Mesendoderm (in vitro differentiated cells): ENCODE measurements around the gene PYY.
A peak's percentile ranks its signal among the peaks of the same experiment; 100 is the strongest.

Experiments used
- DNase-seq: peaks from one replicate; pipeline ENCODE4 v3.0.0; 2013
- H2AK5ac ChIP-seq: 2 replicates; pipeline ENCODE4 v1.6.1; 2013; ENCODE audit warnings: low read length, inconsistent platforms
- H2BK120ac ChIP-seq: 2 replicates; pipeline ENCODE4 v1.6.1; 2013; ENCODE audit warnings: low read depth, mild to moderate bottlenecking, low read length, moderate library complexity, mixed read lengths
- H2BK15ac ChIP-seq: replicated peaks from 2 replicates; pipeline ENCODE4 v1.6.1; 2013; ENCODE audit warnings: low read depth, mild to moderate bottlenecking, moderate library complexity
- H2BK5ac ChIP-seq: 2 replicates; pipeline ENCODE4 v1.6.1; 2013; ENCODE audit warnings: low read length, inconsistent platforms
- H3K18ac ChIP-seq: 2 replicates; pipeline ENCODE4 v1.6.1; 2013; ENCODE audit warnings: mild to moderate bottlenecking, low read length, mixed read lengths
- H3K23ac ChIP-seq: one replicate; pipeline ENCODE4 v1.6.1; 2013; ENCODE audit warnings: low read length
- H3K27ac ChIP-seq: 2 replicates; pipeline ENCODE4 v1.5.1; 2013; ENCODE audit warnings: low read depth, mild to moderate bottlenecking, inconsistent platforms, low read length, moderate library complexity
- H3K27me3 ChIP-seq: 2 replicates; pipeline ENCODE4 v1.6.1; 2013; ENCODE audit warnings: low read length, control low read depth, mild to moderate bottlenecking, inconsistent platforms; ENCODE audit not compliant: insufficient read depth, poor library complexity
- H3K36me3 ChIP-seq: 2 replicates; pipeline ENCODE4 v1.6.1; 2013; ENCODE audit warnings: low read length, inconsistent platforms; ENCODE audit not compliant: control insufficient read depth, insufficient read depth
- H3K4ac ChIP-seq: one replicate; pipeline ENCODE4 v1.6.1; 2013; ENCODE audit warnings: low read depth, mild to moderate bottlenecking, low read length, moderate library complexity
- H3K4me1 ChIP-seq: 2 replicates; pipeline ENCODE4 v1.6.1; 2013; ENCODE audit warnings: low read depth, low read length, inconsistent platforms; ENCODE audit not compliant: control insufficient read depth
- H3K4me2 ChIP-seq: 2 replicates; pipeline ENCODE4 v1.6.1; 2013; ENCODE audit warnings: low read length
- H3K4me3 ChIP-seq: 2 replicates; pipeline ENCODE4 v1.5.1; 2013; ENCODE audit warnings: mild to moderate bottlenecking, low read length
- H3K56ac ChIP-seq: one replicate; pipeline ENCODE4 v1.6.1; 2013; ENCODE audit warnings: low read length
- H3K79me1 ChIP-seq: 2 replicates; pipeline ENCODE4 v1.6.1; 2013; ENCODE audit warnings: low read length, inconsistent platforms
- H3K79me2 ChIP-seq: 2 replicates; pipeline ENCODE4 v1.6.1; 2013; ENCODE audit warnings: mild to moderate bottlenecking, low read length; ENCODE audit not compliant: control insufficient read depth, insufficient read depth
- H3K9ac ChIP-seq: 2 replicates; pipeline ENCODE4 v1.6.1; 2013; ENCODE audit warnings: low read length, inconsistent platforms
- H4K5ac ChIP-seq: one replicate; pipeline ENCODE4 v1.6.1; 2013; ENCODE audit warnings: low read length
- H4K8ac ChIP-seq: one replicate; pipeline ENCODE4 v1.6.1; 2013; ENCODE audit warnings: low read depth, mild to moderate bottlenecking, control low read depth, low read length, moderate library complexity
- WGBS: extraction: QIAGEN DNeasy Blood & Tissue Kit; methylation state at CpG from one replicate; pipeline ENCODE4 v1.1.7; 2013; ENCODE audit warnings: low lambda C conversion rate, missing lambda C conversion rate; ENCODE audit not compliant: insufficient coverage; ENCODE audit errors: extremely low coverage; 5-methylcytosine and 5-hydroxymethylcytosine counted together

Gene PYY

GRCh38 chr17:43907998-43908721 lies 45.6 kb downstream of the PYY start:
- no CpG with 5 or more reads among the region's 26 CpGs for WGBS
- peak overlapping the region; percentile 91 for H3K56ac ChIP-seq
- H2BK120ac ChIP-seq: no peak overlapping the region
- no peak overlapping the region for H3K23ac ChIP-seq
- no peak overlapping the region for H4K8ac ChIP-seq
- no peaks in the 10 kb centered on the region for H3K79me1 ChIP-seq
- H3K79me2 ChIP-seq: no peaks in the 10 kb centered on the region
- no peak overlapping the region for H3K4me3 ChIP-seq
- peaks cover 2% of the 10 kb centered on the region for H3K4me1 ChIP-seq
- H4K5ac ChIP-seq: no peak overlapping the region
- H3K27me3 ChIP-seq: peaks cover 4% of the 10 kb centered on the region
- H2BK15ac ChIP-seq: no peak overlapping the region
- no peaks in the 10 kb centered on the region for H3K36me3 ChIP-seq
- no peak overlapping the region for H2BK5ac ChIP-seq
- no peak overlapping the region for H3K18ac ChIP-seq
- no peak overlapping the region for H3K4ac ChIP-seq
- peak overlapping the region; percentile 93 for H3K4me2 ChIP-seq
- H3K27ac ChIP-seq: no peak overlapping the region
- H2AK5ac ChIP-seq: no peak overlapping the region
- no peak overlapping the region for H3K9ac ChIP-seq
- peak; percentile 79 for DNase-seq

- H3K18ac ChIP-seq: no peak within 1 kb of the TSS
- no peak within 1 kb of the TSS for H4K5ac ChIP-seq
- peak within 1 kb of the TSS; percentile 61 for H3K9ac ChIP-seq
- H3K4me2 ChIP-seq: peak within 1 kb of the TSS; percentile 93
- H3K36me3 ChIP-seq: no peaks in the 10 kb centered on the region
- H4K8ac ChIP-seq: no peak within 1 kb of the TSS
- H2AK5ac ChIP-seq: no peak within 1 kb of the TSS
- no peak within 1 kb of the TSS for H3K23ac ChIP-seq
- H2BK120ac ChIP-seq: no peak within 1 kb of the TSS
- no CpG with 5 or more reads among the region's 36 CpGs for WGBS
- peaks cover 2% of the 10 kb centered on the region for H3K4me1 ChIP-seq
- peaks cover 4% of the 10 kb centered on the region for H3K27me3 ChIP-seq
- H3K27ac ChIP-seq: no peak within 1 kb of the TSS
- H3K79me1 ChIP-seq: no peaks in the 10 kb centered on the region
- peak within 1 kb of the TSS; percentile 91 for H3K56ac ChIP-seq
- no peaks in the 10 kb centered on the region for H3K79me2 ChIP-seq
- no peak within 1 kb of the TSS for H2BK15ac ChIP-seq
- peak; percentile 93 for DNase-seq
- no peak within 1 kb of the TSS for H2BK5ac ChIP-seq
- H3K4ac ChIP-seq: no peak within 1 kb of the TSS
- H3K4me3 ChIP-seq: peak within 1 kb of the TSS; percentile 56
These were observed 46.2 kb downstream of the PYY start, which contains the start of gene MPP2 for GRCh38 chr17:43907425-43907981. MPP2 (minus strand) TSS chr17:43907536; CDS start chr17:43904460, 3,076 bp downstream.

GRCh38 chr17:43906951-43907424 lies 46.8 kb downstream of the PYY start:
- H3K56ac ChIP-seq: peak overlapping the region; percentile 70
- no peak overlapping the region for H3K23ac ChIP-seq
- H2BK120ac ChIP-seq: no peak overlapping the region
- peaks cover 2% of the 10 kb centered on the region for H3K4me1 ChIP-seq
- no peak overlapping the region for H2AK5ac ChIP-seq
- peak overlapping the region; percentile 56 for H3K4me3 ChIP-seq
- H3K9ac ChIP-seq: peak overlapping the region; percentile 50
- H2BK5ac ChIP-seq: no peak overlapping the region
- no peaks in the 10 kb centered on the region for H3K36me3 ChIP-seq
- no peak overlapping the region for H2BK15ac ChIP-seq
- no peak overlapping the region for H3K18ac ChIP-seq
- H4K8ac ChIP-seq: no peak overlapping the region
- H3K4ac ChIP-seq: no peak overlapping the region
- H3K27me3 ChIP-seq: peaks cover 4% of the 10 kb centered on the region
- H3K79me1 ChIP-seq: no peaks in the 10 kb centered on the region
- no CpG with 5 or more reads among the region's 29 CpGs for WGBS
- no peak overlapping the region for H4K5ac ChIP-seq
- peak overlapping the region; percentile 93 for H3K4me2 ChIP-seq
- DNase-seq: no peak
- H3K79me2 ChIP-seq: no peaks in the 10 kb centered on the region
- H3K27ac ChIP-seq: no peak overlapping the region

GRCh38 chr17:43905985-43906852 lies 47.5 kb downstream of the PYY start:
- no CpG with 5 or more reads among the region's 37 CpGs for WGBS
- no peak overlapping the region for H3K27ac ChIP-seq

GRCh38 chr17:43905400-43905984 lies 48.2 kb downstream of the PYY start:
- H3K27me3 ChIP-seq: peaks cover 4% of the 10 kb centered on the region
- no CpG with 5 or more reads among the region's 3 CpGs for WGBS

More at GRCh38 chr17:43905985-43906852, 47.5 kb downstream of the PYY start:
- Histone ChIP-seq H3K4ac (no peak overlapping the region), H3K18ac (no peak overlapping the region), H4K5ac (no peak overlapping the region), H3K56ac (peak overlapping the region; percentile 70), H3K9ac (peak overlapping the region; percentile 38), H3K4me3 (peak overlapping the region; percentile 5), H3K4me2 (peak overlapping the region; percentile 90), H3K79me1 (no peaks in the 10 kb centered on the region), H2AK5ac (no peak overlapping the region), H3K27me3 (peaks cover 4% of the 10 kb centered on the region), H3K4me1 (peaks cover 3% of the 10 kb centered on the region), H2BK5ac (no peak overlapping the region), H3K79me2 (no peaks in the 10 kb centered on the region), H3K36me3 (no peaks in the 10 kb centered on the region), H2BK15ac (no peak overlapping the region), H3K23ac (no peak overlapping the region), H4K8ac (no peak overlapping the region), H2BK120ac (no peak overlapping the region)
- DNase-seq: peak; percentile 92

More at GRCh38 chr17:43905400-43905984, 48.2 kb downstream of the PYY start:
- no peak overlapping the region for H4K5ac ChIP-seq
- no peak overlapping the region for H3K56ac ChIP-seq
- H2AK5ac ChIP-seq: no peak overlapping the region
- H3K18ac ChIP-seq: no peak overlapping the region
- H3K4me3 ChIP-seq: no peak overlapping the region
- H3K4ac ChIP-seq: no peak overlapping the region
- H3K36me3 ChIP-seq: no peaks in the 10 kb centered on the region
- H2BK15ac ChIP-seq: no peak overlapping the region
- no peak overlapping the region for H2BK5ac ChIP-seq
- H3K9ac ChIP-seq: no peak overlapping the region
- H4K8ac ChIP-seq: no peak overlapping the region
- peak overlapping the region; percentile 90 for H3K4me2 ChIP-seq
- no peaks in the 10 kb centered on the region for H3K79me1 ChIP-seq
- peaks cover 5% of the 10 kb centered on the region for H3K4me1 ChIP-seq
- no peak overlapping the region for H3K23ac ChIP-seq
- no peak overlapping the region for H3K27ac ChIP-seq
- H2BK120ac ChIP-seq: no peak overlapping the region
- no peaks in the 10 kb centered on the region for H3K79me2 ChIP-seq
- no peak for DNase-seq
